HuH-7.5 (cell line): ENCODE data around the gene LAMB4.
A peak's percentile ranks its signal among the peaks of the same experiment; 100 is the strongest.

Source experiments
- DNase-seq: peaks from one replicate; pipeline ENCODE4 v3.0.0; 2011; ENCODE audit warnings: low spot score

LAMB4 gene

GRCh38 chr7:108012499-108013430, 117.4 kb downstream of the LAMB4 start:
- no peak for DNase-seq

GRCh38 chr7:108010377-108010776, 119.8 kb downstream of the LAMB4 start:
- no peak for DNase-seq

GRCh38 chr7:108009873-108010272, 120.3 kb downstream of the LAMB4 start:
- DNase-seq = no peak

- DNase-seq = no peak
Observed at GRCh38 chr7:108008827-108009226, 121.3 kb downstream of the LAMB4 start.

GRCh38 chr7:108008240-108008639, 121.9 kb downstream of the LAMB4 start:
- DNase-seq = no peak

- no peak for DNase-seq
Observed at GRCh38 chr7:108007762-108008161, 122.4 kb downstream of the LAMB4 start.

- no peak for DNase-seq
Observed at GRCh38 chr7:108007261-108007660, 122.9 kb downstream of the LAMB4 start.

- peak; percentile 59 for DNase-seq
Observed at GRCh38 chr7:108004220-108005142, 125.7 kb downstream of the LAMB4 start.

GRCh38 chr7:108003599-108003935, 126.6 kb downstream of the LAMB4 start:
- DNase-seq = no peak

GRCh38 chr7:108002726-108003598, 127.2 kb downstream of the LAMB4 start, which contains the start of gene LAMB1:
LAMB1 (minus strand) TSS chr7:108003161; CDS start chr7:108002885, 276 bp downstream.
- peak; percentile 75 for DNase-seq

- DNase-seq = no peak
Observed at GRCh38 chr7:108001764-108002725, 128.1 kb downstream of the LAMB4 start.

GRCh38 chr7:108000875-108001763, 129.0 kb downstream of the LAMB4 start:
- peak; percentile 55 for DNase-seq

GRCh38 chr7:107999779-108000560, 130.2 kb downstream of the LAMB4 start:
- no peak for DNase-seq

- no peak for DNase-seq
Observed at GRCh38 chr7:107998660-107999480, 131.3 kb downstream of the LAMB4 start.

- DNase-seq = no peak
Observed at GRCh38 chr7:107998150-107998549, 132.0 kb downstream of the LAMB4 start.

GRCh38 chr7:107996072-107996882, 133.9 kb downstream of the LAMB4 start:
- no peak for DNase-seq
